ENCODE measurements around the gene UHRF2.

DNA sequence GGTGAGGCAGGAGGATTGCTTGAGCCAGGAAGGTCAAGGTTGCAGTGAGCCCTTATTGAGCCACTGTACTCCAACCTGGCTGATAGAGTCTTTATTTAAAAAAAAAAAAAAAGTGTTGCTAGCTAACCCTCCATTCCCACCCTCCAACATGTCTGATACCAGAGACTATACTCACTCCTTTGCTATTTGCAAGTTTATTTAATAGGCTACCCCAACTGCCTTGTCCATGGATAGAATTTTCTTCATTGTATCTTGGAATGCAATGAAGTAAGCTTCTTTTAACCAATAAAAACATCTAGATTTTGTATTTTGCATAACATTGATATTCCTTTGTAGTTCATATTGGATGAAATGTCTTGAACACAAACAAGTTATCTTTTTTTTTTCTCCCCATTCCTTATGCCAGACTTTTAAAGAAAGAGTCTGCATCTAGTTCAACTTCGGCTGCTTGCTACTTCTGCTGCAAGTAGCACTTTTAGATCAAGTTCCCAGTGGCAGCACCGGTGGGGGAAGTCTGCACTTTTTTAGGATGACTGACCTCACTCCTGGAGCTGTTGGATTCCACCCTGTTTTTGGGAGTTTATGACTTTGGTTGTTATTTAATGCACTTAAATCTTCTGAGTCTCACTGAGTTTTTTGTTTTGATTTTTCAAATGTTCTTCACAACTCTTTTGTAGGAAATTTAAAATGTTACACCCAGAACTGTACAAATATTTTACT lies 112.5 kb downstream of the UHRF2 start:
- TF ChIP-seq, protein P1, sequence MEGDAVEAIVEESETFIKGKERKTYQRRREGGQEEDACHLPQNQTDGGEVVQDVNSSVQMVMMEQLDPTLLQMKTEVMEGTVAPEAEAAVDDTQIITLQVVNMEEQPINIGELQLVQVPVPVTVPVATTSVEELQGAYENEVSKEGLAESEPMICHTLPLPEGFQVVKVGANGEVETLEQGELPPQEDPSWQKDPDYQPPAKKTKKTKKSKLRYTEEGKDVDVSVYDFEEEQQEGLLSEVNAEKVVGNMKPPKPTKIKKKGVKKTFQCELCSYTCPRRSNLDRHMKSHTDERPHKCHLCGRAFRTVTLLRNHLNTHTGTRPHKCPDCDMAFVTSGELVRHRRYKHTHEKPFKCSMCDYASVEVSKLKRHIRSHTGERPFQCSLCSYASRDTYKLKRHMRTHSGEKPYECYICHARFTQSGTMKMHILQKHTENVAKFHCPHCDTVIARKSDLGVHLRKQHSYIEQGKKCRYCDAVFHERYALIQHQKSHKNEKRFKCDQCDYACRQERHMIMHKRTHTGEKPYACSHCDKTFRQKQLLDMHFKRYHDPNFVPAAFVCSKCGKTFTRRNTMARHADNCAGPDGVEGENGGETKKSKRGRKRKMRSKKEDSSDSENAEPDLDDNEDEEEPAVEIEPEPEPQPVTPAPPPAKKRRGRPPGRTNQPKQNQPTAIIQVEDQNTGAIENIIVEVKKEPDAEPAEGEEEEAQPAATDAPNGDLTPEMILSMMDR (IDR thresholded peaks at IDR 0.05), result no peak
- no peak for TF ChIP-seq POLR2A (IDR thresholded peaks at IDR 0.05)

Data from ovary (tissue), 3 donors.